ENCODE measurements around the gene MACF1. TPM values are rescaled to one million over a fixed set of nuclear protein-coding genes. Genes with fewer than 3 reads are reported as not detected.

MACF1 gene
- total and polyA plus RNA-seq, 2 donors (not counting 1 experiment from before 2014, with no cell fraction given), result 64.1 to 159 TPM

DNA sequence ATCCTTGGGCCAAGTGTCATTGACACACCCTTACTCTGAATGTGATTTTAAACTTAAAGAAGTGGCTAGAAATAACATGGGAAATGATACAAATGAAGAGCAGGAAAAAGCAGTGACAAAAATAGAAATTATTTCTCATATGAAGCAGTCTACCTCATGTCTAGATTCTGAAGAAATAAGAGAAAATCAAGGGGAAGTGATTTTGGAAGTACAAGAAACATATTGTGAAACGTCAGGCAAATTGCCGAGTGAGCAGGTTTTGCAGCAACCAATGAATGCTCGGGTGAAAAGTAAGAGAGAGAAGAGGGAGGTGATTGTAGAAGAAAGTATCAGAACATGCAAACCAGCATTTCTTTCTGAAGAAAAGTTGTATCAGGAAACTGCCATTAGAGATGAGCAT lies 130.7 kb downstream of the MACF1 start:
- no peaks in the 10 kb centered on the region for H3K9me3 Mint-ChIP-seq (ENCODE audit: insufficient read depth)

DNA sequence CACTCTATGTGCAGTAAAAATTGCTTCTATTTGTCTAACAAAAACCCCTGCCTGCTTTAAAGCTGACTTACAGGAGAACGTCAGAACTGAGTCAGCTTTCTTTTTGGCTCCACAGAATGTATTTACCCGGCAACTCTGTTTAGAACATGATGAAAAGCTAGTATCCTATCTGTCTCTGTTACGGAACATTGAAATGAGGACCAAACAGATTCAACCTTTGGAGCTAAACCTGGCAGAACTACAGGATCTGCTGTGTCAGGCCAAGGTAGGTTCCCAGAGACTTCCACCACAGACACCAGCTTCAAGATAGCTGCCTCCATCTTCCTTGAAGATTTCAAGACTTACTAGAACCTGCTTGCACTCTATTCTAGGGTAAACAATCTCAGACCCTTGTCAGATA lies 132.6 kb downstream of the MACF1 start:
- no peaks in the 10 kb centered on the region for H4K20me1 ChIP-seq (ENCODE audit: control insufficient read depth, insufficient read depth, low read length, poor library complexity, severe bottlenecking)
- no peak overlapping the region for H3K4me3 ChIP-seq (ENCODE audit: control extremely low read depth in 1 of 5, extremely low read depth in 1 of 5, insufficient read depth in 1 of 5, low read depth in 2 of 5, low read length in 4 of 5)
- Mint-ChIP-seq H3K27ac (no peak overlapping the region), H3K4me1 (no peaks in the 10 kb centered on the region), H3K9me3 (ENCODE audit: insufficient read depth) (no peaks in the 10 kb centered on the region), H3K27me3 (no peaks in the 10 kb centered on the region), H3K4me3 (no peak overlapping the region)
- no peaks in the 10 kb centered on the region for H3K27me3 ChIP-seq (replicated peaks in 1 of 4; ENCODE audit: control extremely low read depth in 1 of 4, control insufficient read depth in 3 of 4, insufficient read depth in 4 of 4, low read length in 3 of 4)
- no peak overlapping the region for H3K9ac ChIP-seq (ENCODE audit: low read length)
- intact Hi-C loops (cut with micrococcal nuclease), result no loop called here
- no peak overlapping the region for H2AFZ ChIP-seq (ENCODE audit: insufficient read depth, low read depth, low read length, poor library complexity, severe bottlenecking)
- no peak for ATAC-seq (ENCODE audit: low read depth)
- DNase-seq, result no peak
- CTCF ChIA-PET, result interaction anchor here (1.0 to 1.2 kb wide), 2 partner anchors 9 to 202 kb away, joined by 3 to 5 read pairs; no protein-coding TSS in a partner anchor
- H3K9me3 ChIP-seq (ENCODE audit: control extremely low read depth in 1 of 3, control insufficient read depth in 2 of 3, insufficient read depth in 1 of 3, low read length in 2 of 3), result no peaks in the 10 kb centered on the region
- H3K4me1 ChIP-seq (ENCODE audit: control insufficient read depth in 2 of 2, insufficient read depth in 2 of 2, low read length in 2 of 2), result no peaks in the 10 kb centered on the region
- no peak overlapping the region for H3K4me2 ChIP-seq (replicated peaks; ENCODE audit: low read depth, low read length, poor library complexity, severe bottlenecking)
- POLR2A ChIA-PET, result interaction anchor here (0.7 kb wide), 1 partner anchor 11 kb away, joined by 6 read pairs; no protein-coding TSS in a partner anchor
- WGBS (ENCODE audit: insufficient coverage), result 100% methylated on average over 3 of the region's 3 CpGs
- H3K36me3 ChIP-seq (replicated peaks in 1 of 2; ENCODE audit: control extremely low read depth in 1 of 2, control insufficient read depth in 1 of 2, extremely low read depth in 1 of 2, insufficient read depth in 2 of 2, low read length in 1 of 2), result peaks cover 14 to 80% of the 10 kb centered on the region in 2 experiments
- TF ChIP-seq, protein P1, sequence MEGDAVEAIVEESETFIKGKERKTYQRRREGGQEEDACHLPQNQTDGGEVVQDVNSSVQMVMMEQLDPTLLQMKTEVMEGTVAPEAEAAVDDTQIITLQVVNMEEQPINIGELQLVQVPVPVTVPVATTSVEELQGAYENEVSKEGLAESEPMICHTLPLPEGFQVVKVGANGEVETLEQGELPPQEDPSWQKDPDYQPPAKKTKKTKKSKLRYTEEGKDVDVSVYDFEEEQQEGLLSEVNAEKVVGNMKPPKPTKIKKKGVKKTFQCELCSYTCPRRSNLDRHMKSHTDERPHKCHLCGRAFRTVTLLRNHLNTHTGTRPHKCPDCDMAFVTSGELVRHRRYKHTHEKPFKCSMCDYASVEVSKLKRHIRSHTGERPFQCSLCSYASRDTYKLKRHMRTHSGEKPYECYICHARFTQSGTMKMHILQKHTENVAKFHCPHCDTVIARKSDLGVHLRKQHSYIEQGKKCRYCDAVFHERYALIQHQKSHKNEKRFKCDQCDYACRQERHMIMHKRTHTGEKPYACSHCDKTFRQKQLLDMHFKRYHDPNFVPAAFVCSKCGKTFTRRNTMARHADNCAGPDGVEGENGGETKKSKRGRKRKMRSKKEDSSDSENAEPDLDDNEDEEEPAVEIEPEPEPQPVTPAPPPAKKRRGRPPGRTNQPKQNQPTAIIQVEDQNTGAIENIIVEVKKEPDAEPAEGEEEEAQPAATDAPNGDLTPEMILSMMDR (IDR thresholded peaks at IDR 0.05), result no peak
- no peak for TF ChIP-seq EZH2 (IDR thresholded peaks at IDR 0.05; ENCODE audit: borderline replicate concordance, insufficient read depth, low read depth, low read length, poor library complexity, severe bottlenecking)
- H3K79me2 ChIP-seq (ENCODE audit: control insufficient read depth, insufficient read depth, low read length), result no peaks in the 10 kb centered on the region
- H3K27ac ChIP-seq (ENCODE audit: low read length in 2 of 2), result no peak overlapping the region

More for the DNA sequence above, 130.7 kb downstream of the MACF1 start:
- Histone ChIP-seq H3K27me3 (replicated peaks in 1 of 4; ENCODE audit: control extremely low read depth in 1 of 4, control insufficient read depth in 3 of 4, insufficient read depth in 4 of 4, low read length in 3 of 4) (no peaks in the 10 kb centered on the region), H3K79me2 (ENCODE audit: control insufficient read depth, insufficient read depth, low read length) (no peaks in the 10 kb centered on the region), H3K9ac (ENCODE audit: low read length) (no peak overlapping the region), H3K36me3 (replicated peaks in 1 of 2; ENCODE audit: control extremely low read depth in 1 of 2, control insufficient read depth in 1 of 2, extremely low read depth in 1 of 2, insufficient read depth in 2 of 2, low read length in 1 of 2) (peaks cover 13 to 82% of the 10 kb centered on the region in 2 experiments), H3K4me3 (ENCODE audit: control extremely low read depth in 1 of 5, extremely low read depth in 1 of 5, insufficient read depth in 1 of 5, low read depth in 2 of 5, low read length in 4 of 5) (no peak overlapping the region), H2AFZ (ENCODE audit: insufficient read depth, low read depth, low read length, poor library complexity, severe bottlenecking) (no peak overlapping the region), H3K4me1 (ENCODE audit: control insufficient read depth in 2 of 2, insufficient read depth in 2 of 2, low read length in 2 of 2) (no peaks in the 10 kb centered on the region), H3K27ac (ENCODE audit: low read length in 2 of 2) (no peak overlapping the region), H3K9me3 (ENCODE audit: control extremely low read depth in 1 of 3, control insufficient read depth in 2 of 3, insufficient read depth in 1 of 3, low read length in 2 of 3) (no peaks in the 10 kb centered on the region), H3K4me2 (replicated peaks; ENCODE audit: low read depth, low read length, poor library complexity, severe bottlenecking) (no peak overlapping the region), H4K20me1 (ENCODE audit: control insufficient read depth, insufficient read depth, low read length, poor library complexity, severe bottlenecking) (no peaks in the 10 kb centered on the region)
- Mint-ChIP-seq H3K4me3 (no peak overlapping the region), H3K4me1 (no peaks in the 10 kb centered on the region), H3K27ac (no peak overlapping the region), H3K27me3 (no peaks in the 10 kb centered on the region)
- CTCF ChIA-PET, result no interaction called here
- DNase-seq, result no peak
- TF ChIP-seq EZH2 (IDR thresholded peaks at IDR 0.05; ENCODE audit: borderline replicate concordance, insufficient read depth, low read depth, low read length, poor library complexity, severe bottlenecking), result no peak
- TF ChIP-seq, protein P1 (IDR thresholded peaks at IDR 0.05), result no peak
- no peak for ATAC-seq (ENCODE audit: low read depth)
- POLR2A ChIA-PET, result no interaction called here
- intact Hi-C loops (cut with micrococcal nuclease), result no loop called here
- WGBS (ENCODE audit: insufficient coverage), result 100% methylated on average over 3 of the region's 3 CpGs
